GM12878 (cell line): Measurements from ENCODE around the gene NCF2. TPM values are rescaled to one million over a fixed set of nuclear protein-coding genes. Genes with fewer than 3 reads are reported as not detected.

Experiments
- ATAC-seq: fragments of 200-7000 bp; cut with Tn5 transposase; 3 replicates; pipeline ENCODE4 v1.9.1; 2020; ENCODE audit warnings: mild to moderate bottlenecking, moderate library complexity
- BruUV-seq: library from RNA; stranded (reverse); fragments of 400-500 nt; replicated peaks from 2 replicates; lab custom pipeline; 2021; lab: Mats Ljungman, UMichigan
- CTCF ChIA-PET: fragments of 300-600 bp; sonication (Branson Sonifier 250); formaldehyde crosslinking; extraction: SDS; loops from one replicate; lab custom pipeline; 2021; ENCODE audit warnings: inconsistent platforms; lab: Yijun Ruan, JAX
- POLR2A ChIA-PET: fragments of 350-600 bp; formaldehyde crosslinking; extraction: SDS; loops from one replicate; lab custom pipeline; 2021; ENCODE audit warnings: inconsistent platforms; lab: Charles Lee
- RAD21 ChIA-PET: fragments of 300-600 bp; sonication (Branson Sonifier 250); formaldehyde crosslinking; loops from one replicate; lab custom pipeline; 2023; ENCODE audit warnings: antibody characterized with exemption; ENCODE audit not compliant: unreplicated experiment; lab: Charles Lee
- SMC1A ChIA-PET: fragments of 300-600 bp; sonication (Branson Sonifier 250); formaldehyde crosslinking; loops from one replicate; lab custom pipeline; 2023; ENCODE audit not compliant: unreplicated experiment, uncharacterized antibody; lab: Charles Lee
- DNase-seq: peaks from one replicate; pipeline ENCODE4 v3.0.0-alpha.2; 2011; ENCODE audit warnings: low read depth, low spot score
- FAIRE-seq: peaks from 3 replicates; lab custom pipeline; 2011; peaks lifted over from hg19 to GRCh38; lab: Jason Lieb, UNC
- H2AFZ ChIP-seq: 2 replicates; pipeline ENCODE4 v1.6.0; 2011; ENCODE audit warnings: low read depth, low read length, control low read depth; ENCODE audit not compliant: control insufficient read depth
- H3K27ac ChIP-seq: 2 replicates; pipeline ENCODE4 v1.5.1; 2011; ENCODE audit warnings: control low read depth; ENCODE audit not compliant: control insufficient read depth, insufficient read depth
- H3K27me3 ChIP-seq, 2 experiments: replicated peaks in 1 of 2; 2 replicates each; pipeline versions ENCODE4 v1.6.0 to v1.6.1; 2011; ENCODE audit warnings: low read length in 1 of 2; ENCODE audit not compliant: control insufficient read depth in 2 of 2, insufficient read depth in 2 of 2
- H3K36me3 ChIP-seq, 2 experiments: 2 replicates each; pipeline ENCODE4 v1.5.1; 2011; ENCODE audit warnings: low read length in 1 of 2; ENCODE audit not compliant: control insufficient read depth in 2 of 2, insufficient read depth in 2 of 2
- H3K4me1 ChIP-seq: 2 replicates; pipeline ENCODE4 v1.6.1; 2011; ENCODE audit warnings: mild to moderate bottlenecking, low read length, moderate library complexity, mixed read lengths; ENCODE audit not compliant: control insufficient read depth, insufficient read depth
- H3K4me2 ChIP-seq: 2 replicates; pipeline ENCODE4 v1.6.0; 2011; ENCODE audit warnings: control low read depth; ENCODE audit not compliant: control insufficient read depth, insufficient read depth
- H3K4me3 ChIP-seq: fragments of 200-600 bp; sonication (generic); 2 replicates; pipeline ENCODE4 v1.5.1; 2016
- H3K79me2 ChIP-seq: 2 replicates; pipeline ENCODE4 v1.6.0; 2011; ENCODE audit warnings: low read length; ENCODE audit not compliant: control insufficient read depth, insufficient read depth
- H3K9ac ChIP-seq: 2 replicates; pipeline ENCODE4 v1.8.0; 2011; ENCODE audit warnings: low read length, control low read depth, mixed read lengths; ENCODE audit not compliant: control insufficient read depth, insufficient read depth
- H3K9me3 ChIP-seq: replicated peaks from 3 replicates; pipeline ENCODE4 v1.5.1; 2011; ENCODE audit warnings: mild to moderate bottlenecking, low read length; ENCODE audit not compliant: control insufficient read depth, insufficient read depth
- H4K20me1 ChIP-seq: 2 replicates; pipeline ENCODE4 v1.6.0; 2011; ENCODE audit not compliant: control insufficient read depth, insufficient read depth
- ATF7 ChIP-seq: fragments of 450-650 bp; IDR thresholded peaks from 2 replicates; pipeline ENCODE4 v1.6.1; 2016; ENCODE audit warnings: low read depth, mild to moderate bottlenecking
- KLF5 ChIP-seq: fragments of 450-650 bp; IDR thresholded peaks from 2 replicates; pipeline ENCODE4 v1.6.1; 2014; ENCODE audit warnings: mild to moderate bottlenecking; ENCODE audit not compliant: partially characterized antibody
- MTA2 ChIP-seq: fragments of 450-650 bp; IDR thresholded peaks from 2 replicates; pipeline ENCODE4 v1.6.1; 2016; ENCODE audit warnings: low read depth, mild to moderate bottlenecking, moderate library complexity
- MXI1 ChIP-seq: fragments of 150-350 bp; IDR thresholded peaks from 2 replicates; pipeline ENCODE4 v1.6.1; 2011; ENCODE audit warnings: low read depth, mild to moderate bottlenecking, inconsistent platforms, low read length, improper control_type of control experiment
- NBN ChIP-seq: fragments of 450-650 bp; IDR thresholded peaks from 2 replicates; pipeline ENCODE4 v1.6.1; 2016
- NFXL1 ChIP-seq: fragments of 450-650 bp; IDR thresholded peaks from 2 replicates; pipeline ENCODE4 v1.6.1; 2017; ENCODE audit warnings: antibody characterized with exemption, mild to moderate bottlenecking, borderline replicate concordance
- SPI1 ChIP-seq: IDR thresholded peaks from 2 replicates; pipeline ENCODE4 v1.6.1; 2011; ENCODE audit warnings: low read depth, mild to moderate bottlenecking, low read length, moderate library complexity, borderline replicate concordance; ENCODE audit not compliant: insufficient read depth
- TARDBP ChIP-seq: IDR thresholded peaks from 2 replicates; pipeline ENCODE4 v1.6.1; 2016; ENCODE audit warnings: borderline replicate concordance
- TCF7 ChIP-seq: IDR thresholded peaks from 2 replicates; pipeline ENCODE4 v1.6.1; 2014; ENCODE audit warnings: antibody characterized with exemption, borderline replicate concordance
- WGBS: methylation state at CpG from one replicate; pipeline ENCODE4 v1.1.6; 2016; ENCODE audit warnings: low lambda C conversion rate; ENCODE audit not compliant: insufficient replicate concordance, insufficient coverage; ENCODE audit errors: missing lambda C conversion rate; 5-methylcytosine and 5-hydroxymethylcytosine counted together
- in situ Hi-C: fragments of 300-500 bp; cut with MboI; formaldehyde crosslinking; loops from 9 replicates; pipeline ENCODE4 v1.14.3; 2018; ENCODE audit warnings: mixed read lengths
- intact Hi-C: fragments of 100-400 bp; cut with micrococcal nuclease; formaldehyde crosslinking; loops from one replicate; pipeline ENCODE4 v1.14.2; 2022; ENCODE audit not compliant: unreplicated experiment
- polyA plus RNA-seq, 11 experiments: library from polyadenylated mRNA; depleted of rRNA in 4 of 11; unstranded in 6 of 11; stranded (reverse) in 5 of 11; fragments of >200 nt; fragmentation: Nextera tagmentation in 4 of 11; fragmentation: Illumina TruSeq in 1 of 11; extraction: Ambion mirVana in 4 of 11; extraction: Trizol in 1 of 11; gene quantifications; 1 replicate in 1 of 11; 2 replicates in 10 of 11; pipeline versions ENCODE4 v1.2.1 to v1.2.3, GENCODE V29; 2011 to 2016; ENCODE audit warnings: inconsistent platforms in 2 of 11, missing spikeins in 2 of 11, low read depth in 1 of 11
- total RNA-seq, 4 experiments: library from RNA; depleted of rRNA in 3 of 4; stranded (reverse); fragments of >200 nt in 3 of 4; fragmentation: Illumina TruSeq in 1 of 4; extraction: Trizol in 1 of 4; gene quantifications; 2 replicates each; pipeline versions ENCODE4 v1.2.1 to v1.2.3, GENCODE V29; 2013 to 2021
- TF ChIP-seq, protein P1 (sequence below): fragments of 150-350 bp; IDR thresholded peaks from 2 replicates; pipeline ENCODE4 v1.6.1; 2014; ENCODE audit warnings: mild to moderate bottlenecking, low read depth, low read length
- TF ChIP-seq, protein P2 (sequence below): fragments of 450-650 bp; formaldehyde crosslinking; IDR thresholded peaks from 2 replicates; pipeline ENCODE4 v1.4.0; 2022; ENCODE audit warnings: mild to moderate bottlenecking, moderate library complexity
- TF ChIP-seq, protein P3 (sequence below): fragments of 450-650 bp; IDR thresholded peaks from 2 replicates; pipeline ENCODE4 v1.6.1; 2018; ENCODE audit warnings: borderline replicate concordance, mild to moderate bottlenecking; ENCODE audit not compliant: partially characterized antibody

NCF2 gene
- total and polyA plus RNA-seq, 10 of the 15 experiments (the other 5 are each of a cell fraction or from before 2014, with no cell fraction given), result 31.4 to 256 (median 77.1) TPM

DNA sequence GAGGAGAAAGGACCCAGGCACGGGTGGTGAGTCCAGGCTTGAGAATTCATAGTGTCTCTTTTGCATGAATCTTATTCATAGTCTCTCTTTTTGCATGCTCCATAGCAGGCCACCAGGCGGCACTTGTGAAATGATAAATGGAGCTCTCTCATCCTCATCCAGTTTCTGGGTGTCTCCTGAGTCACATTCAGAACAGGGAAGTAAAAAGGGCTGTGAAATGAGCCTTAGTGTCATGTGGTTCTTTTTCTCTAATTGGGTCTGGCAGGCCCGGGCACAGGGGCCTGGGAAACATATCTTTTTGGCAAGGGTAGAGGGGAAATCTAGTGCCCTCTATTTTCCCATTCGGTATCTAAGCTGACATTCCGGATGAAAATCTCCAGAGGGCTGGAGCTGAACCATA is 19.1 kb upstream of the NCF2 start (continued):
- no peak for TF ChIP-seq NFXL1
- TF ChIP-seq, protein P1, sequence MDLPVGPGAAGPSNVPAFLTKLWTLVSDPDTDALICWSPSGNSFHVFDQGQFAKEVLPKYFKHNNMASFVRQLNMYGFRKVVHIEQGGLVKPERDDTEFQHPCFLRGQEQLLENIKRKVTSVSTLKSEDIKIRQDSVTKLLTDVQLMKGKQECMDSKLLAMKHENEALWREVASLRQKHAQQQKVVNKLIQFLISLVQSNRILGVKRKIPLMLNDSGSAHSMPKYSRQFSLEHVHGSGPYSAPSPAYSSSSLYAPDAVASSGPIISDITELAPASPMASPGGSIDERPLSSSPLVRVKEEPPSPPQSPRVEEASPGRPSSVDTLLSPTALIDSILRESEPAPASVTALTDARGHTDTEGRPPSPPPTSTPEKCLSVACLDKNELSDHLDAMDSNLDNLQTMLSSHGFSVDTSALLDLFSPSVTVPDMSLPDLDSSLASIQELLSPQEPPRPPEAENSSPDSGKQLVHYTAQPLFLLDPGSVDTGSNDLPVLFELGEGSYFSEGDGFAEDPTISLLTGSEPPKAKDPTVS, result no peak
- TF ChIP-seq, all 136 proteins: peak for 25

DNA sequence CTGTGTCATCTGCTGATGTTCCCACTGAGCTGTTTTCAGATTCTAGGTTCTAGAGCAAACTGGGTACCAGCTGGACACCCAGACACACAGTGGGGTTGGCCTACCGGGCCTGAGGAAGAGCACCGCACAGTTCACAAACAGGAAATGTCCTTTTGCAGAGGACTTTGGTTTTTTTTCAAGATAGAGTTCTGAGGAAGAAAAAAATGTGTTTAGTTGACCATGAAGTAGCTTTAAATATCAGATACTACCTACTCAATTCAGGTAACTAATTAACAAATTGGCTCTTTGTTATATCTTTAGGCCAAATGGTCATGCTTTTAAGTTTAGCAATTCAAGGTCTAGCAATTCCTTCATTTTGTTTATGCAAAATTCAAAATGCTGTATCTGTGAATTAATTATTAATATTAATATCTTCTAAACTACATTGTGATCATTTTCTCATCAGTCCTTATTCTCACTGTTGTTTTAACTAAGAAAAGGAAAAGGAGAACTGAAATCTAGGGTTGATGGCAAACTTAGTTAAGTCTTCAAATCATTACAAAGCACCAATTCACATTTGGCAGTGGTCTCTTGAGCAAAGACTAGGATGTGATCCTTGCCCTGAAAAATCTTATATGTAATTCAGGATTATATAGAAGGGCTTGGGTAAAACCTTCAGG is 17.2 kb upstream of the NCF2 start:
- 19% methylated on average over 2 of the region's 2 CpGs for WGBS
- no peaks in the 10 kb centered on the region for H3K79me2 ChIP-seq
- DNase-seq (no peak), FAIRE-seq (no peak), ATAC-seq (peak; percentile 11)
- no peaks in the 10 kb centered on the region for H3K36me3 ChIP-seq
- no TSS peak for BruUV-seq
- H3K27me3 ChIP-seq, result no peaks in the 10 kb centered on the region
- RAD21 ChIA-PET, result interaction anchor here (0.8 to 6.1 kb wide), 13 partner anchors 9 to 536 kb away, joined by 3 to 69 read pairs (median 6); partner anchors contain the start of gene NCF2
- intact Hi-C loops, result loop anchor here (5.0 kb wide), 1 partner anchor 135 kb away; the partner anchor contains the start of gene SMG7
- no peak overlapping the region; the same call in 1 of the 2 replicates for H3K9ac ChIP-seq
- POLR2A ChIA-PET, result interaction anchor here (0.6 to 9.4 kb wide), 7 partner anchors 9 to 1177 kb away, joined by 3 to 199 read pairs (median 6); partner anchors contain the start of genes ARPC5 and NCF2
- CTCF ChIA-PET, result interaction anchor here (0.8 to 9.8 kb wide), 12 partner anchors 9 to 308 kb away, joined by 3 to 152 read pairs (median 5); partner anchors contain the start of gene NCF2
- peaks cover 61% of the 10 kb centered on the region for H3K4me1 ChIP-seq
- no peaks in the 10 kb centered on the region for H3K9me3 ChIP-seq
- SMC1A ChIA-PET, result interaction anchor here (0.8 to 12.6 kb wide), 18 partner anchors 9 to 308 kb away, joined by 3 to 363 read pairs (median 6); partner anchors contain the start of genes APOBEC4 and NCF2
- peak overlapping the region; percentile 1; the same call in 1 of the 2 replicates for H3K4me2 ChIP-seq
- no peak overlapping the region for H3K4me3 ChIP-seq
- no peaks in the 10 kb centered on the region for H4K20me1 ChIP-seq
- no peak overlapping the region; the same call in 1 of the 2 replicates for H2AFZ ChIP-seq
- H3K27ac ChIP-seq, result peak overlapping the region; percentile 34
- in situ Hi-C loops, result no loop called here
- TF ChIP-seq, protein P2, sequence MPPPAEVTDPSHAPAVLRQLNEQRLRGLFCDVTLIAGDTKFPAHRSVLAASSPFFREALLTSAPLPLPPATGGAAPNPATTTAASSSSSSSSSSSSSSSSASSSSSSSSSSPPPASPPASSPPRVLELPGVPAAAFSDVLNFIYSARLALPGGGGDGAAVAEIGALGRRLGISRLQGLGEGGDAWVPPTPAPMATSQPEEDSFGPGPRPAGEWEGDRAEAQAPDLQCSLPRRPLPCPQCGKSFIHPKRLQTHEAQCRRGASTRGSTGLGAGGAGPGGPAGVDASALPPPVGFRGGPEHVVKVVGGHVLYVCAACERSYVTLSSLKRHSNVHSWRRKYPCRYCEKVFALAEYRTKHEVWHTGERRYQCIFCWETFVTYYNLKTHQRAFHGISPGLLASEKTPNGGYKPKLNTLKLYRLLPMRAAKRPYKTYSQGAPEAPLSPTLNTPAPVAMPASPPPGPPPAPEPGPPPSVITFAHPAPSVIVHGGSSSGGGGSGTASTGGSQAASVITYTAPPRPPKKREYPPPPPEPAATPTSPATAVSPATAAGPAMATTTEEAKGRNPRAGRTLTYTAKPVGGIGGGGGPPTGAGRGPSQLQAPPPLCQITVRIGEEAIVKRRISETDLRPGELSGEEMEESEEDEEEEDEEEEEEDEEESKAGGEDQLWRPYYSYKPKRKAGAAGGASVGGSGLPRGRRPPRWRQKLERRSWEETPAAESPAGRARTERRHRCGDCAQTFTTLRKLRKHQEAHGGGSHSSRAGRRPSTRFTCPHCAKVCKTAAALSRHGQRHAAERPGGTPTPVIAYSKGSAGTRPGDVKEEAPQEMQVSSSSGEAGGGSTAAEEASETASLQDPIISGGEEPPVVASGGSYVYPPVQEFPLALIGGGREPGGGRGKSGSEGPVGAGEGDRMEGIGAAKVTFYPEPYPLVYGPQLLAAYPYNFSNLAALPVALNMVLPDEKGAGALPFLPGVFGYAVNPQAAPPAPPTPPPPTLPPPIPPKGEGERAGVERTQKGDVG (CRISPR knock-in tag), result no peak
- no peak for TF ChIP-seq NBN
- TF ChIP-seq, protein P3, sequence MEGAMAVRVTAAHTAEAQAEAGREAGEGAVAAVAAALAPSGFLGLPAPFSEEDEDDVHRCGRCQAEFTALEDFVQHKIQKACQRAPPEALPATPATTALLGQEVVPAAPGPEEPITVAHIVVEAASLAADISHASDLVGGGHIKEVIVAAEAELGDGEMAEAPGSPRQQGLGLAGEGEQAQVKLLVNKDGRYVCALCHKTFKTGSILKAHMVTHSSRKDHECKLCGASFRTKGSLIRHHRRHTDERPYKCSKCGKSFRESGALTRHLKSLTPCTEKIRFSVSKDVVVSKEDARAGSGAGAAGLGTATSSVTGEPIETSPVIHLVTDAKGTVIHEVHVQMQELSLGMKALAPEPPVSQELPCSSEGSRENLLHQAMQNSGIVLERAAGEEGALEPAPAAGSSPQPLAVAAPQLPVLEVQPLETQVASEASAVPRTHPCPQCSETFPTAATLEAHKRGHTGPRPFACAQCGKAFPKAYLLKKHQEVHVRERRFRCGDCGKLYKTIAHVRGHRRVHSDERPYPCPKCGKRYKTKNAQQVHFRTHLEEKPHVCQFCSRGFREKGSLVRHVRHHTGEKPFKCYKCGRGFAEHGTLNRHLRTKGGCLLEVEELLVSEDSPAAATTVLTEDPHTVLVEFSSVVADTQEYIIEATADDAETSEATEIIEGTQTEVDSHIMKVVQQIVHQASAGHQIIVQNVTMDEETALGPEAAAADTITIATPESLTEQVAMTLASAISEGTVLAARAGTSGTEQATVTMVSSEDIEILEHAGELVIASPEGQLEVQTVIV, result no peak
- peak; percentile 69 for TF ChIP-seq MTA2
- TF ChIP-seq MXI1, result peak; percentile 22; the same call in 1 of the 2 replicates
- no peak for TF ChIP-seq KLF5
- TF ChIP-seq TCF7, result no peak
- TF ChIP-seq SPI1, result peak; percentile 88
- no peak for TF ChIP-seq TARDBP
- peak; percentile 45 for TF ChIP-seq ATF7
